ENCODE data around the gene AMER1. TPM values are rescaled to one million over a fixed set of nuclear protein-coding genes. Genes with fewer than 3 reads are reported as not detected.
"Not testable (repeated sequence)": the region's sequence is repeated elsewhere in the genome, so short reads cannot be mapped to it uniquely, and the experiment has no call there.

The AMER1 gene
- 6.8 TPM for total RNA-seq

DNA sequence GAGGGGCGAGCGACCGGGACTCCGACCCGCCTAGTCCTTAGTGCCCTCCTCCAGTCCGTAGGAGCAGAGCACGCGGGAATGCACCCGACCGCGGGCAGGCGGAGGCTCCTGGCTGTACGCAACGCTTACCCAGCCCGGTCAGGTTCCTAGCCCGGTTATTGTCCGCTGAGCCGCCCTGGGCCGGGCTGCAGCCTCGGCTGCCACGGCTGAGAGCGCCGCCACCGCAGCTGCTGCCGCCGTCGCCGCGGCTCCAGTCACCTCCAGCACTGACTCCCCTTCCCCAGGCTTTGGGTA, at the start of gene AMER1:
Gene AMER1 (minus strand): TSS at position 268 of the 294 bp plus-strand sequence. CDS start 12,422 bp downstream, outside the sequence.
- ATAC-seq (peak; percentile 58), DNase-seq (ENCODE audit: low spot score) (no peak)
- intact Hi-C loops (cut with DNase I): no loop called here

DNA sequence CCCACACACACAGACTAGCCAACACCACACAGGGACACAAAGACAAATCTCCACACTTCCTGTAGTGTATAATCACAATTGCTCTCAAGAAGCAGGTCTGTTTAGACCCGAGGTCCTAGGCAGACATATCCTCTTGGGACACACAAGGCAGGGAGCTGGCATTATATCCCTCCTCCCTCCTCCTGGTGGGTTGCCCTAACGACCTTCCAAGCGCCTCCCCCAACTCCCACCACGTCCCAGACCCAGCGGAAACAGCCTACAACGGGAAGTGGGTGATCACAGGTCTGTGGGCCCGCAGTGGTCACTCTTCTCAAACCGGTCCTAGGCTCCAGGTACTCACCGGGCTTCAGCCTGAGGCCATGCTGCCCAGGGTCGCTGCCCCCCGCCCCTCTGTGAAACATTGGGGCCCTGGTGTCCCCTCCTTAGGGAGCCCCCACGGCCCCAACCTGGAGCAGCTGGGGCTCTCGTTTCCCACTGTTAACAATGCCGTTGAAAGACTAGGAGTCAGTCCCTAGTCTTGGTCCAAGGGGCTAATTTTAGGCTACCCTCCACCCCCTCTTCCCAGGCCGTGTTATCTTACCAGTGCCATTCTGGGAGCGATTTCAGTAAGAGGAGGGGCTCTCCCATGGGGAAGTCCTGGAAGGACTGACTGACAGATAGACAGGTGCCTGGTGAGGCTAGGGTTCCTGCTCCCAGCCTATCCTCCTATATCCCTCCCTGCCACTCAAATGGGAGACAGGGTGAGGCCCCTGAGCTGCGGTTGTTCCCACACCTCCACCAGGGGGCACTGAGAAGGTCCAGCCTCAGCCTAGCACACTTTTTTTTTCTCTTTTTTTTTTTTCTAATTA, 24.8 kb upstream of the AMER1 start, which contains the start of gene ASB12:
Gene ASB12 (minus strand): TSS at position 485 of the 848 bp plus-strand sequence. CDS start 4,957 bp downstream, outside the sequence.
- no peak for DNase-seq (ENCODE audit: low spot score)

DNA sequence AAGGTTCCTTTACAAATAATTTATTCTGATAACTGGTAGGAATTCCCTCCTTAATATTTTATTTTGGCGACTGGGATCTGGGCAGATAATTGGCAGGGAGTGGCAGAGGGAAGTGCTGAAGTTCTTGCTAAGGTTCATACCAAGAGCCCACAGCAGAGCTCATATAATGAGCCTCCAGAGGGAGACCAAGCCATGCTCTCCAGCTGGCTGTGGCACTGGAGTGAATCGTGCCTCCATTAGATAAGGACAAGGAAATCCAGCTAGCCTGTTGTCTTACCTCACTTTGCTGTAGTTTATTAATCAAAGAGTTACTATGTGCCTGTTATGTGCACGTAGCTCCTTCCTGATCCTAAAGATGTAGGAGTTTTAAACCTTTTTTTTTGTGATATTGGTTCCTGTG, 23.6 kb upstream of the AMER1 start:
- ATAC-seq (no peak), DNase-seq (ENCODE audit: low spot score) (no peak)
- intact Hi-C loops (cut with DNase I): no loop called here

More for the DNA sequence above, 24.8 kb upstream of the AMER1 start, which contains the start of gene ASB12:
- no peak for ATAC-seq
- intact Hi-C loops (cut with DNase I): no loop called here

DNA sequence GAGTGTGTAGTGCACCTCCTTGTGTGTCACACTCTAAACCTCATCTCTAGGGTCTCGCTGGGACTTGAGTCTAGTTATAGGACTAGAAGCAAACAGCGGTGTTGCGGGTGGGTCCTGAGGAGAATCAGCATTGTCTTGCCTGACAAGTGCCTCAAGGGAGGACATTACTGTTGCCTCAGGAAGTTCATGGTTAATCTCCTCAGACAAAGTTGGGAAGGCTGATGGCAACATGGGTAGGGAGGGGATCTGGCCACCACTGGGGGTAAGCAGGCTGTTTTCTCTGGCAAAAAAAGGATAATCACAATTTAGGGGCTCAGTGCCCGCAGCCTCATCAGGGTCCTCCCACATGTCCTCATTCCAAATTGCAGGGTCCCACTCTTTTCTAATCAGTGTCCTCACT, 12.5 kb upstream of the AMER1 start:
- no peak for DNase-seq (ENCODE audit: low spot score)
- ATAC-seq: no peak
- intact Hi-C loops (cut with DNase I): no loop called here

DNA sequence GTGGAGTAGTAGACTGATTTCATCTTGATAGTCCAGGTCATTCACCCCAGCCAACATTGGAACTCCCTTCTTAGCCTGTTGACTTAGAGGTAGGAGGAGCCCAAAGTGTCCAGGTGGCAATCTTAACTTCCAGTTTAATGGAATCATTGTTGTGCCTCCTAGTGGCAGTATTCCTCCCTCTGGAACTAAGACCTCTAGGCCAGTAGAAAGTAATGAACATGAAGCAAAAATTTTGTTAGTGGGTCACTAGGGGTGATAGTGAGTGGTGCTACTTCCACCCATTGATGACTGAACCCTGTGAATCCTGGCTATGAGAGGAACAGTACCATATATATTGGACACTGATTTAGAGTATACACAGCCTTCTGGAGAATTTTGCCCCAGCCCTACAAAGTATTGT, 8.5 kb upstream of the AMER1 start:
- ATAC-seq; intact Hi-C loops (cut with DNase I); DNase-seq (ENCODE audit: low spot score): not testable (repeated sequence)

DNA sequence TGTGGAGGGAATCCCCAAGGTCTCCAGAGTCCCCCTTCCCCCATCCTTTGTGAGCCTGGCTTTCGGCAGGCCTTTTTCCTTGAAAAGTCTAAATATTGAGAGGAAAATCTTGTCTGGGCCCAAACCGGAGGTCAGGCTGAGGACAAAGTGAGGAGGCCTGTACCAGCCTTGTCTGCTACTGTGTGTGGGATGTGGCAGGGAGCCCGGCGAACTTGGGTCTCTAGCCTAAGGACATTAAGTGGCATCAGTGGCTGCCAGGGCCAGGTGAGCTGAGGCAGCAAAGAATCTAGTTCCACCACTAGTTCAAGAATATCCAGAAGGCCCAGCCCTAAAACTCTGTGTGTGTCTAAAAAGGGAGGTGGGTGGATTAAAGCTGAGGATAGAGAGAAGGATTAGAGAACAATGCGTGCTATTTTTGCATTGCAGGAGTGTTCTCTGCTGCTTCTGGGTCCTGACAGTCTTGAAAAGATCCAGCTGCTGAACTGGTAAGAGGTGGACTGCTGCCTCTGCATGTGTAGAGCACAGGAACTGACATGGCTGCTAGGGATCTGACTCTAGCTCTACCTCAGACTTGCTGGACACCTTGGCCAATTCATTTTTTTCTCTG, 1.2 kb upstream of the AMER1 start:
- intact Hi-C loops (cut with DNase I): no loop called here

DNA sequence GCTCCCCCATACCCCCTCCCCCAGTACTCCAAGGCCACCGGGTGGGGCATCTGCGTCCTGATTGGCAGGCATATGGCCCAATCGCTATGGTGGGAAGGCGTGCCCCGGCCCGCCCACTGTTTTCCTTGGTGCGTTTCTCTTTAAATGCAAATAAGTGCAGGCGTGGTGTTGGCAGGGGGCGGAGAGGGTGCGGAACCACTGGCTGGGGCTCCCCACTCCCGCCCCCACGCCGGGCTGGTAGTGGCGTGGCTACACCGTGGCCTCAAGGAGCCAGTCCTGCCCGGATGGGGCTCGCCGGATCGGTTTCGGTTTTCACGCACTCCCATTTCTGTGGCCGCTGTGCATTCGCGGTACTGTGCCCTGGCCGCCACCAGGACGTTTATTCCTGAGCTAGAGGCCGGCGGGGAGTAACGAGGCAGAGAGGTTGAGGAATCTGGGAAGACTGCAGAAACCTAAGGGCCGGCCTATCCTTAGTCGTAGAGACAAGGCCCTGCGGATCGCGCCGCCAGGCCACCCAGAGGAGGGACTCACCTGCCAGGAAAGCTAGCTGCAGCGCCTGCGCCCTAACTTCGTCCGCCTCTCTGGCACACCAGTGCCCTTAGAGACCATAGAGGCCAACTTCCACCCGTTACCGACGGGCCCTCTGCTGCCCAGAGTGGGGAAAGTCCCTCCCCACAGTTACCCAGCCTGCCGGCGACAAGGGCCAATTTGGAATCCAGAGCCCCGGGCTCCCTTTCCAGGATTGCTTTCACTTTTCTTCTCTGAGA, 410 bp upstream of the AMER1 start:
- ATAC-seq (peak; percentile 98), DNase-seq (ENCODE audit: low spot score) (peak; percentile 95)
- intact Hi-C loops (cut with DNase I): no loop called here

More for the DNA sequence above, 1.2 kb upstream of the AMER1 start:
- DNase-seq (ENCODE audit: low spot score) (peak; percentile 59), ATAC-seq (no peak)

DNA sequence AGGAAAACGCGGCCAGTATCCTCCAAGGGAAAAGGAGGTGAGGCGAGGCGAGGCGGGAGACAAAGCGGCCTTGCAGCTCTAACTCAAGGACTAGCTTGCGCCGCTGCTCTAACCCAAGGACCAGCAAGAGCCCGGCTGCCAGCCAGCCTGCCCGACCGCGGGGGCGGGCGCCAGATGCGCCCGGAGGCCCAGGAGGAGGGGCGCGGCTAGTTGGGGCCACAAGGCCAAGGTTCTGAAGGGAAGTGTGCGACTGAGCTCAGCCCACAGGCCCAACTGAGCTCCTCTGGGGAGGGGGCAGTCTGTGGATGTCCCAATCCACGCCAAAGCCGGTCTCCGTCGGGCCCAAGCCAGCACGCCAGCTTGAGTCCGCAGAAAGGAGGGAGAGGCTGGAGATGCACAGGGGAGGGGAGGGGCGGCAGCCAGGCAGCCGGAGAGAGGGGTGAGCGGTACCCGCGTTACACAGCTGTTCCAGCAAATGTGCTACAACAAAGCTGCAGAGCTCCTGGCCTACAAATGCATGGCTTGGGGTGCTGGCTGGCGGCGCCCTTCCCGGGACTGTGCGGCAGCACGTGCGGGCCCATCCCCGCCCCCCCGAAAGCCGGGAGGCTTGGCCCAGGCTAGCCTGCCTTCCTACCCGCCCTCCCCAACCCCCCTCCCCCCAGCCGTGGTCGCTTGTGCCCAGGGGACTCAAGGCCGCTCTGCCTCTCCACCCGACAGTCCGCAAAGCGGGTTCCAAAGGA, 637 bp downstream of the AMER1 start:
- ATAC-seq (peak; percentile 20), DNase-seq (ENCODE audit: low spot score) (peak; percentile 65)
- intact Hi-C loops (cut with DNase I): no loop called here

DNA sequence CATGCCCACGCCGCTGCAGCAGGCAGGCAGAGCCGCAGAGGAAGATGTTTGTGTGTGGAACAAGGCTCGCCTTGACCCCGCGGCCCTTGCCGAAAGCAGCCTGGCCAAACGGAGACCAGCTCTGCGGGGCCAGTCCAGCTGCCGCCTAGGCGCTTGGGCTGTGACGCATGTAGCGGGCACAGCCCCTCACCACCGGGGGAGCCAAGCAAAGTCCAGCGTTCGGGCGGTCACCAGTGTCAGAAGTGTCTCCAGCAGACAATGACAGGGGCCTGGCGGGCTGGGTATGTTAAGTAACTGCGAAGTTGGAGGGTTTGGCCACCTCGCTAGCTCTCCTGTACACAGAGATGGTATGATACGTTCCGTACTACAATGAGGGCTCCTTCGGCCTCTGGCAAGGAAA, 1.3 kb downstream of the AMER1 start:
- ATAC-seq (no peak), DNase-seq (ENCODE audit: low spot score) (no peak)
- intact Hi-C loops (cut with DNase I): no loop called here

DNA sequence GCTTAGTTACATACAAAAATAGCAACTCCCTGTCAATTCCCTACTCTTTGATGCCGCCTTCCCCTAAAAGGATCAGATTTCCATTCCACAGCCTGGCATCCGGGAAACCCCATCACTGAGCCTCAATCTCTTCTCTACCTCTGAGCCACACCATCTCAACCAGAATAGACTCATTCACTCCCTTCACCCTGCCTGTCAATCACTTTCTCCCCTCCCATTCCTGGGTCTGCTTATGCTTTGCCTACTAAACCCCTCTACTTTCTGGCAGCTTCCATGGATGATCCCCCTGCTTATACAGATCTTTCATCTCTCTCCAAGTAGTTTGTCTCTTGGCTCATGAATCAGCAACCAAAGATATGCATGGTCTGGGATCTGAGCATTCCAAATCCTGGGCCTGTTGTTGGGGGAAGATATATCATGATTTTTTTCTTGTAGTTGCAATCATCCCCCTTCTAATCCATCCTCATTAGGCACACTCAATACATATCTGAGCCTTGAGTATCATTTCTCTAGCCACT, 2.6 kb downstream of the AMER1 start:
- DNase-seq (ENCODE audit: low spot score) (no peak), ATAC-seq (no peak)
- intact Hi-C loops (cut with DNase I): no loop called here

DNA sequence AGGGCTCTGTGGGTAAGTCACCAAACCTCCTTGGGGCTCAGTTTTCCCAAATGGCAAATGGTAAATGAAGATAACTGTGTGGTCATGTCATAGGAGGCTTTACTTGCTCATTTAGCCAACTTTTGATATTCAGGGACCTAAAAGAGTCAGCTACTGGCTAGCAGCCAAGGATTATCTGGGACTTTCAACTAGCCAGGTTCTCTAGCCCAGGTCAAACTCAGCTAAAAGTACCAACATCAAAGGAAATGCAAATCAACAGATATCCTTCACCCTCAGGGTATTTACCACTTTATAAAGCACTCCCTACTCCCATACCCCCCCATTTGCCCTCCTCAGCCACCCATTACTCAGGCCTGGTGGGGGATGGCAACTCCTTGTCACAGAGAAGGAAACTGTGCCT, 7.5 kb downstream of the AMER1 start:
- ATAC-seq (no peak), DNase-seq (ENCODE audit: low spot score) (no peak)
- intact Hi-C loops (cut with DNase I): no loop called here

DNA sequence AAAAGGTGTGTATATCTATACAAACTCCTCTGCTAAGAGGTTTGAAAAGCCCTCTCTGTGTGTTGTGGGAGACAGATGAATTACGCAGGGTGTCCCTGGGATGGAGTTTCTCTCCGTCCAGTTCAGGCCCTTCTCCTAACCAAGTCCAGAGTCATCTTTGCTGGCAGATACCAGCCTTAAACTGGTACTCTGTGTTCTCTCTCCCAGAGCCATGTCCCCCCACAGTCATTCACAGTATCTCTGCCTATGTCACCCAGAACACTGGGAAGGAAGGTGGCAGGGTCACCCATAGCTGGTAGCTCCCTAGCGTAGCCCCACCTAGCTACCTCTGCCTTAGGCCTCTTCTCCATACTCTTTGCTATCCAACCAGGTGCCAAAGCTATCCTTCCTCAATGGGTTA, 8.9 kb downstream of the AMER1 start:
- intact Hi-C loops (cut with DNase I): no loop called here
- no peak for DNase-seq (ENCODE audit: low spot score)
- ATAC-seq: no peak

DNA sequence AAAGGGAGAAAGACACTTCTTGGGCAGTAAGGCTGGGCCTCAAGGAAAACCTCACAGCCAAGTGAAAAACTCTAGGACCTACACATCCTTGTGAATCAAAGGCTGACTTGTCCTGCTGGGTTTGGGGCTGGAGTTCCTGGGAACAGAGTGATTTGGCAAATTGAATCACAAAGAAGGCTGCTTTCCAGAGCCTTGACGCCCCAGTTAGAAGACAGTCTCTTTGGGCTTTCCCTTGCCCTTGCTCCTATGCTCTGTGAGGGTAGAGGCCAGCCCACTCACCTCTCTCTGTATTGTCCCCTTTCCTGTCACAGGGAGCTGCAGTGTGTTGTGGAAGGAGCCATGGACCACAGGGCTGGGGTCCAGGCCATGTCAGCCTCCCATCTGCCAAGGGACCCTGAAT, 9.6 kb downstream of the AMER1 start:
- no peak for ATAC-seq
- intact Hi-C loops (cut with DNase I): no loop called here
- DNase-seq (ENCODE audit: low spot score): no peak

DNA sequence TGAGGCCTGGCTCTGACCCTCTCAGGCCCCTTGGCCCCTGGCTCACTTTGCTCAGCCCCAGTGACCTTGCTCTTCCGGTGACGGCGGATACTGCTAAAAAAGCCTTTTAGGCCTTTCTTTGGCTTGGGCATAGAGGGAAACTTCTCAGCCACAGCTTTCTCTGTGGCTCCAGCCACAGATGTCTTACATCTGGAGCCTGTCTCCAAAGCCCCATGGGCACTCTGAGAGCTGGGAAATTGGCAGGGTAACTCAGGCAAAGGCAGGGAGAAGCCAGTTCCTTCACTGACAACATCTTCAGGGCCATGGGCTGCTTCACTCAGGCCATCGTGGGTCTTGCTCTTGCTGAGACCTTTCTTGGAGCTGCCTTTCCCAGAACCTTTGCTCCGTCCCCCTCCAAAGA, 12.8 kb downstream of the AMER1 start:
- ATAC-seq: no peak
- no peak for DNase-seq (ENCODE audit: low spot score)
- intact Hi-C loops (cut with DNase I): no loop called here

DNA sequence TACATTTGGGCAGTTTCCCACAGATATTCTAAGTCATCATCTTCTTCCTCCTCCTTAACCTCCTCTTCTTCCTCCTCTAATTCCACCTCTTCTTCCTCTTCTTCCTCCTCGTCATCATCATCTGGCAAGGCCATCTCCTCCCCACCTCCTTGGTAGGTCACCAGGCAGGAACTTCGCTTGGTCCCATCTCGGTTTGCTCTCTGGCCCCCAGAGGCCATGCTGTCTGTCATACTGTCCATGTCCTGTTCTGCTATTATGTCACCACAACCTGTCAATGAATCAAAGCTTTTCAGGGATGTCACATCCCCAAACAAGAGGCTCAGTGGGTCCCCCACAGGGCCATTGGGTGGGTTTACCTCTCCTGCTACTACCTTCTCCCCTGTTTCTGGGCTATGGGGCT, 13.5 kb downstream of the AMER1 start:
- intact Hi-C loops (cut with DNase I): no loop called here
- ATAC-seq (no peak), DNase-seq (ENCODE audit: low spot score) (no peak)

DNA sequence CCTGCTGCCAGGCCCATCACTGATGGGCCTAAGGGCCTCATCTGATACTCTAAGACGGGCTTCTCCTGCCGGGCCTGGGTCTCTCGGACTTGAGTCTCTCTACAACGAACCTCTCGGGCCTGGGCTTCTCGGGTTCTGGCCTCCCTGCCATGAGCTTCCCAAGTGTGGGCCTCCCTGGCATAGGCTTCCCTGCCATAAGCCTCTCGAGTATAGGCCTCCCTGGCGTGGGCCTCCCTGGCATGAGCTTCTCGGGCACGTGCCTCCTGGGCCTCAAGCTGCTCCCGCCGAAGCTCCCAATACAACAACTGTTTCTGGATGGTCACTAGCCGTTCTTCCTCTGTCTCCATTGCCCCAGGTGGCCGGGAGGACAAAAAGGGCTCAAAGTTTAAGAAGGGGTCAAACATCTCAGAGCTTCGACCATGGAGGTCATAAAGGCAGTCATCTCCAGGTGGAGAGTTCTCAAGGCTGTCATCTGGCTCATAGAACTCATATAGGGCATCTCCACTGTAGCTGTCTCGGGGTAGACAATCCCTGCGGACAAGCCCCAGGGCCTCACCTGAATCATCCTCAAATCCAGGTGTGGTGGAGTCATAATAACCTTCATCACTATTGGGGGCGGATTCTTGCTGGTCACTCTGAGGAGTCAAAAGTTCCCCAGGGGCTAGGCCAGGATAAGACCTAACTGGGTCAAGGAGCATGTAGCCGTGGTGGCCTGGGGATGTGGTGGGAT, 14.1 kb downstream of the AMER1 start:
- no peak for DNase-seq (ENCODE audit: low spot score)
- intact Hi-C loops (cut with DNase I): no loop called here
- no peak for ATAC-seq

DNA sequence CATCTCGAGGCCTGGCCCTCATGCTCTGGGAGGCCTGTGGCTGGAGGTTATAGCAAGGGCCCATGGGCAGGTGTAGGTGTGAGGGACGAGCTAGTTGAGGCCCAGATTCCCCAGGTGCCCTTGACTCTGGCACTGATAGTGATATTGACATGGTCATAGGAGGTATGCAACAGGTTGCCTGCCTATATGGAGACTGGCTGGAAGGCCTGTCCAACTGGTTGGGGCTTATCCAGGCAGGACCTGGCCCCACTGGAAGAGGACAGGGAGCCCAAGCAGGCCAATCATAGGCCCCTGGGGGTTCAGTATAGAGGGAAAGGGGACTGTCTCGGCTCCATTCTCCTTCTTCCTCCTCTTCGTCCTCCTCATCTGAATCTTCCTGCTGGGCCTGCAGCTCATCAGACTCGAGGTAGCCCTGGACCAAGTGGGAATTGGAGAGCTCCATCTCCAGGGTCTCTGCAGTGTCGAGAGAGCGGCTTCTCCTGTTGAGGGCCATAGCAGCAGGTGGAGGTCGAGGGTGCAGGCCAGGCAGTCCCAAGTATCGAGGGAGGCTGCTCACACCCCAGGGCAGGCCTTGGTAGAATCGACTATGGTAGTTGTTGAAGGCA, 15.3 kb downstream of the AMER1 start:
- no peak for DNase-seq (ENCODE audit: low spot score)
- intact Hi-C loops (cut with DNase I): no loop called here
- no peak for ATAC-seq

DNA sequence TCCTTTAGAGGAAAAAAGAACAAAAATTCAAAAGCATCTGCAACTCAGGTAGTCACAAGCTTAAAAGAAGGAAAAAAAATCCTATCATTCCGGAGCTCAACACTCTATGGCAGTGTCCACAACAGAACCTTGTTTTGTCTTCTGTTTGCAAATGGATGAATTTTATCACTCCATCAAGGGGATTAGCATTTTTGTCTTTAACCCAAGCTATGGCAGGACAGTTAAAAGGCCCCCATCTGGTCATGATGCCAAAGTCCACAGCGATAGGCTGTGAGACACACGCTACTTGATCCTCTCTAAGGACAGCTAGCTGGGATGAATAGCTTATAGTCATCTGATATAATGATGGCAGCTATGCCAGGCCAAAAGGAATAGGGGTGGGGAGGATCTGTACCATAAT, 16.6 kb downstream of the AMER1 start:
- intact Hi-C loops (cut with DNase I): no loop called here
- ATAC-seq: no peak
- no peak for DNase-seq (ENCODE audit: low spot score)

Measured in sciatic nerve (tissue), 2 donors.